IMR-90 (cell line): ENCODE data around the gene ZNF318.

Source experiments
- CTCF ChIP-seq: conservative IDR thresholded peaks from 2 replicates; pipeline ENCODE4 v1.5.1; 2012; ENCODE audit warnings: mild to moderate bottlenecking, low read depth, low read length, improper control_type of control experiment
- MAFK ChIP-seq: IDR thresholded peaks from 2 replicates; pipeline ENCODE4 v1.6.1; 2012; ENCODE audit warnings: low read depth, low read length, improper control_type of control experiment
- MAZ ChIP-seq: IDR thresholded peaks from 2 replicates; pipeline ENCODE4 v1.6.1; 2012; ENCODE audit warnings: low read depth, mild to moderate bottlenecking, low read length, improper control_type of control experiment, moderate library complexity, borderline replicate concordance
- RCOR1 ChIP-seq: IDR thresholded peaks from 2 replicates; pipeline ENCODE4 v1.6.1; 2012; ENCODE audit warnings: mild to moderate bottlenecking, low read length, improper control_type of control experiment; ENCODE audit not compliant: insufficient replicate concordance
- RFX5 ChIP-seq: IDR thresholded peaks from 2 replicates; pipeline ENCODE4 v1.8.0; 2012; ENCODE audit warnings: low read depth, mild to moderate bottlenecking, low read length, moderate library complexity

- TF ChIP-seq RFX5 = no peak
- no peak for TF ChIP-seq CTCF
- no peak for TF ChIP-seq MAZ
- TF ChIP-seq MAFK = no peak
- no peak for TF ChIP-seq RCOR1
These were observed 3.9 kb upstream of the ZNF318 start for GRCh38 chr6:43373252-43373875.
